Fibroblast of pulmonary artery (primary cell): Measurements from ENCODE around the gene CRTC1.

Source experiments
- DNase-seq: peaks from one replicate; pipeline ENCODE4 v3.0.0-alpha.2; 2010; ENCODE audit warnings: low read depth
- H3K4me3 ChIP-seq: replicated peaks from 2 replicates; pipeline ENCODE4 v1.5.1; 2011; ENCODE audit warnings: low read depth, mild to moderate bottlenecking, control low read depth, low read length, moderate library complexity
- TF ChIP-seq, protein P1 (sequence below): IDR thresholded peaks from 2 replicates; pipeline ENCODE4 v1.5.1; 2011; ENCODE audit warnings: mild to moderate bottlenecking, control low read depth, low read length, inconsistent platforms; ENCODE audit errors: missing control alignments

Gene CRTC1

DNA sequence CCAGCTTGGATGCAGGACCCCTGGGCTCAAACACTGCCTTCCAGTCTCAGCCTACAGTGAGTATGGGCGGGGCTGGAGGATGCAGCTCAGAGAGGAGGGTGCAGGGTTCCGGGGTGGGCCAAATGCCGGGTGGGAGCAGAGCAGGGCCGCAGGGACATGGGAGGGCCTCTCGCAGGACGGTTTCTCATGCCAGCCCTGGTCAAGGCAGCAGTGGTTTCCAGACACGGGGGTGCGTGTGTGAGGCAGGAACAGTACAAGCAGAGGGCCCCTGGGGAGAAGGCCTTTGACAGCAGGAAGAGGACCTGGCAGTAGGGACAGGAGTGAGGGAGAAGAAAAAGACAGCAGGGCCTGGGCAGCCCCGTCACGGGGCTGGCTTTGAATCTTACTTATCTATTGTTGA lies 34.1 kb downstream of the CRTC1 start:
- DNase-seq: no peak
- no peak overlapping the region for H3K4me3 ChIP-seq
- TF ChIP-seq, protein P1, sequence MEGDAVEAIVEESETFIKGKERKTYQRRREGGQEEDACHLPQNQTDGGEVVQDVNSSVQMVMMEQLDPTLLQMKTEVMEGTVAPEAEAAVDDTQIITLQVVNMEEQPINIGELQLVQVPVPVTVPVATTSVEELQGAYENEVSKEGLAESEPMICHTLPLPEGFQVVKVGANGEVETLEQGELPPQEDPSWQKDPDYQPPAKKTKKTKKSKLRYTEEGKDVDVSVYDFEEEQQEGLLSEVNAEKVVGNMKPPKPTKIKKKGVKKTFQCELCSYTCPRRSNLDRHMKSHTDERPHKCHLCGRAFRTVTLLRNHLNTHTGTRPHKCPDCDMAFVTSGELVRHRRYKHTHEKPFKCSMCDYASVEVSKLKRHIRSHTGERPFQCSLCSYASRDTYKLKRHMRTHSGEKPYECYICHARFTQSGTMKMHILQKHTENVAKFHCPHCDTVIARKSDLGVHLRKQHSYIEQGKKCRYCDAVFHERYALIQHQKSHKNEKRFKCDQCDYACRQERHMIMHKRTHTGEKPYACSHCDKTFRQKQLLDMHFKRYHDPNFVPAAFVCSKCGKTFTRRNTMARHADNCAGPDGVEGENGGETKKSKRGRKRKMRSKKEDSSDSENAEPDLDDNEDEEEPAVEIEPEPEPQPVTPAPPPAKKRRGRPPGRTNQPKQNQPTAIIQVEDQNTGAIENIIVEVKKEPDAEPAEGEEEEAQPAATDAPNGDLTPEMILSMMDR: no peak

DNA sequence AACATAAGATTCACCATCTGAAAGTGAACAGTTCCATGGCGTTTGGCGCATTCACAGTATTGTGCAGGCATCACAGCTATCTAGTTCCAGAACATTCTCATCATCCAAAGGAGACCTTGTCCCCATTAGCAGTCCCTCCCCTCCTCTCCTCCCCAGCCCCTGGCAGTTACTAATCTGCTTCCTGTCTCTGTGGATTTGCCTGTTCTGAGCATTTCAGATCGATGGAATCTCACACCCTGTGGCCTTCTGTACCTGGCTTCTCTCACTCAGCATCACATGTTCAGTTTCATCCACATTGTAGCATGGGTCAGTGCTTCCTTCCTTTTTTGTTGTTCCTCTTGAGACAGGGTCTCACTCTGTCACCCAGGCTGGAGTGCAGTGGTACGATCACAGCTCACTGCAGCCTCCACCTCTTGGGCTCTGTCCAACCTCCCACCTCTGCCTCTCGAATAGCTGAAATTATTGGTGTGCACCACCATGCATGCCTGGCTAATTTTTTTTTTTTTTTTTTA lies 34.6 kb downstream of the CRTC1 start:
- DNase-seq: no peak
- TF ChIP-seq, protein P1: no peak
- H3K4me3 ChIP-seq: no peak overlapping the region

DNA sequence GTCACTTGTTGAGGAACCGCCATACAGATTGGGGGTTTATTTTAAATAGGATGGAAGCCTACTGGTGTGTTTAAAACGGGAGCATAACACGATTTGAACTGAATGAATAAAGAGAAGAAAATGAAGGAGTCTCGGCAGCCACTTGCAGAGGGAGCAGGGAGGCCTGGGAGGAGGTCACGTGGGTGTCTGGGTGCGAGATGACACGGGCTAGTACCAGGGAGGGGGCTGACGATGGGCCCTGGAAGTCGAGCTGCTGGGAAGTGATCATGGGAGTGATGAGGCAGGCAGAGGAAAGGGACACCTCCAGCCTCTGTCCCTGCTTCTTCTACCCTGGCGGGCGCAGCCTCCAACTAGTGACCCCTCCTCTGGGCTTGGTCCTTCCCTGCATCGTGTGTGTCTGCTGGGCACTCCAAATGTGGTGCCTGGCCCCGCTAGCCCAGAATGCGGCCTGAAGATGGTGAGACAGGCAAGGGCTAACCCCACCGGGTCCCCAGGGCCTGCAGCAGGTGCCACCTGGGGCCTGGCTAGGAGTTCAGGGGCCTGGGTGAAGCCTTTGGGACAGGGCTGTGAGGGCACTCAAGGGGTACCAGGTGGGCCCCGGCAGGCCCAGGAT lies 35.5 kb downstream of the CRTC1 start:
- no peak for DNase-seq
- TF ChIP-seq, protein P1: no peak
- H3K4me3 ChIP-seq: no peak overlapping the region

DNA sequence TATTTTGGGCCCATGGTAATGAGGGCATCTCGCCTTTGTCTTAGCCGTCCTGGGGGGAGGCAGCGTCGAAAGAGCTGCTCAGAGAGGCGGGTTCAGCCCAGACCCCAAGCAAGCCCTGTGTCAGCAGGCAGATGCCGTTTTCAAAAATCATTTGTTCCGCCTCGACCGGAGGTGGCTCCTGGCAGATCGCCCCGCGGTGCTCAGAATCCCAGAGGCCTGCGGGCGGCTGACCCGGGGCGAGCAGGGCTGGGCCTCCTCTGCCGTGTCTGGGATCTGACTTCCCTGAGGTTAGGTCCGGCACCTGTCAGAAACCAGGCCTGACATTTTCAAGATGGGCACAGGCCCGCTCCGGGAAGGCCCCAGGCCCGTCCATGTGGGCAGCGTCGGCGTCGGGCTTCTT lies 36.1 kb downstream of the CRTC1 start:
- no peak for DNase-seq
- TF ChIP-seq, protein P1: no peak

DNA sequence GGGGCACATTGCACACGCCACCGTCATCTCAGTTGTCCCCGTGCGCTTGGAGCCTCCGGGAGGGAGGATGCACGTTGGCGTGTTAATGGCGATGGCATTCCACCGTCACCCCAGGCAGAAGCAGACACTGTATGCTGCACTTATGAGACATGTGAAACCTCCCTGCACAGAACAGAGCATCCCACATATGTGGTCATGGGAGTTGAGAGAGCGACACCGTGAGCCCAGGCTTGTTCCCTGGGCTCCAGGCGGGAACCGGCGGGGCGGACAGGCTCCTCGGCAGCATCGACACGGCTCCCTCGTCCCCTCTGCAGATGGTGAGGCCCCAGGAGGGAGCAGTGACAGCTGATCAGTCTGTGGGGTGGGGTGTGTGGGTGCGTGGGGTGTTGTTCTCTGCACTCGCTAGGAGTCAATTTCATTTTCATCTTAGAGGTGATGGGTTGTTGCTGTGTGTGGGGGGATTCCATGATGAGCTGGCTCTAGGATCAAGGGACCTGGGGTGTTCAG lies 40.4 kb downstream of the CRTC1 start:
- no peak overlapping the region for H3K4me3 ChIP-seq
- DNase-seq: no peak
- TF ChIP-seq, protein P1: no peak

More for the DNA sequence above, 36.1 kb downstream of the CRTC1 start:
- no peak overlapping the region for H3K4me3 ChIP-seq

DNA sequence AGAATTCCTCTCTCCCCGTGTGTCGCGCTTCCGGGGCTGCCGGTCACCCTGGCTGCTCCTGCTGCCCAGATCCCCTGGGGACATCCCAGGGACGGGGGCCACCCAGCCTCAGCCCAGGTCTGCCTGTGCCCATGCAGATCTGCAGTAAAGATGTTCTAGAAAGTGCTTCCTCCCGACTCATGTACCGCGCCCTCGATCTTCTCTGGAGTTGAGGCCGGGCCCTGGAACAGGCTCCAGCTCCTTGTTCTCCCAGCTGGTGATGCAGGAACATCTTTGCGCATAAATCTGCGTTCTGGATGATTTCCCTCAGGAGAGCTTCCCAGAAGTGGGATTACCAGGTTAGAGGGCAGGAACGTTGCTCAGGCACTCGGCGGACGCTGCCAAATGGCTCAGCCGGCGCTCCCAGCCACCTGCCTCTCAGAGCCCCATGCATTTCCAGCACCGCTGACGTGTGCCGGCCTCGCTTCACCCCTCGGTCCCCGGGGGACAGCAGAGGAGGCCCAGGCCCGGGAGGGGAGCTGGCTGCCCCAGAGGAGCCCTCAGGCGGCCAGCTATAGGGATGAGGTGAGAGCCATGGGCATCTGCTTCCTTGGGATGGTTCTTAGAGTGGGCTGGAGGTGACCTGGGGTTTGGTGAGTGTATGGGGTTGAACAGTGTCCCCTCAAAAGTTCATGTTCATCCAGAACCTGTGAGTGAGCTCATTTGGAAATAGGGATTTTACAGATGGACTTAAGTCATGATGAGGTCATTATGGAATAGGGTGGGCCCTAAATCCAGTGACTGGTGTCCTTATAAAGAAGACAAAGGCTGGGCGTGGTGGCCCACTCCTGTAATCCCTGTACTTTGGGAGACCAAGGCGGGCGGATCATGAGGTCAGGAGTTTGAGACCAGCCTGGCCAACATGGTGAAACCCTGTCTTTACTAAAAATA lies 42.6 kb downstream of the CRTC1 start:
- TF ChIP-seq, protein P1: no peak
- no peak for DNase-seq
- no peak overlapping the region for H3K4me3 ChIP-seq
